NCI-H2227 treated with DMSO at 0.1 percent for 48 hours (cell line): ENCODE results near the gene SOWAHA.

Experiments used
- DNase-seq: peaks from one replicate; lab custom pipeline; 2025; lab: John Stamatoyannopoulos, UW

Gene SOWAHA

GRCh38 chr5:132807163-132807838, 5.8 kb upstream of the SOWAHA start:
- DNase-seq: peak; percentile 3

GRCh38 chr5:132808448-132808847, 4.7 kb upstream of the SOWAHA start:
- no peak for DNase-seq

- DNase-seq: no peak
These were observed 4.2 kb upstream of the SOWAHA start for GRCh38 chr5:132808866-132809265.

GRCh38 chr5:132810605-132811004, 2.5 kb upstream of the SOWAHA start:
- DNase-seq: no peak

GRCh38 chr5:132812123-132812765, 858 bp upstream of the SOWAHA start:
- DNase-seq: peak; percentile 65

- DNase-seq: no peak
These were observed 749 bp downstream of the SOWAHA start for GRCh38 chr5:132813599-132814502.

GRCh38 chr5:132814503-132815294, 1.6 kb downstream of the SOWAHA start:
- DNase-seq: no peak

- no peak for DNase-seq
These were observed 2.4 kb downstream of the SOWAHA start for GRCh38 chr5:132815454-132815853.

- no peak for DNase-seq
These were observed 3.0 kb downstream of the SOWAHA start for GRCh38 chr5:132816083-132816482.

- DNase-seq: no peak
These were observed 3.5 kb downstream of the SOWAHA start for GRCh38 chr5:132816554-132816953.

- DNase-seq: no peak
These were observed 3.9 kb downstream of the SOWAHA start for GRCh38 chr5:132817011-132817410.

- no peak for DNase-seq
These were observed 6.4 kb downstream of the SOWAHA start for GRCh38 chr5:132819468-132819867.

- peak; percentile 72 for DNase-seq
These were observed 7.2 kb downstream of the SOWAHA start for GRCh38 chr5:132820162-132820754.

- DNase-seq: no peak
These were observed 8.2 kb downstream of the SOWAHA start for GRCh38 chr5:132821350-132821749.

- DNase-seq: peak; percentile 27
These were observed 8.7 kb downstream of the SOWAHA start for GRCh38 chr5:132821791-132822190.

- DNase-seq: no peak
These were observed 9.8 kb downstream of the SOWAHA start for GRCh38 chr5:132822650-132823480.

GRCh38 chr5:132823481-132824050, 10.5 kb downstream of the SOWAHA start:
- DNase-seq: no peak

GRCh38 chr5:132824426-132824825, 11.3 kb downstream of the SOWAHA start:
- DNase-seq: no peak

- no peak for DNase-seq
These were observed 12.1 kb downstream of the SOWAHA start for GRCh38 chr5:132825033-132825833.
